Activated gamma-delta T cell (primary cell): Measurements from ENCODE around the gene DCC.

ENCODE experiments used
- DNase-seq: peaks from one replicate; lab custom pipeline; 2025; lab: John Stamatoyannopoulos, UW

Gene DCC

DNA sequence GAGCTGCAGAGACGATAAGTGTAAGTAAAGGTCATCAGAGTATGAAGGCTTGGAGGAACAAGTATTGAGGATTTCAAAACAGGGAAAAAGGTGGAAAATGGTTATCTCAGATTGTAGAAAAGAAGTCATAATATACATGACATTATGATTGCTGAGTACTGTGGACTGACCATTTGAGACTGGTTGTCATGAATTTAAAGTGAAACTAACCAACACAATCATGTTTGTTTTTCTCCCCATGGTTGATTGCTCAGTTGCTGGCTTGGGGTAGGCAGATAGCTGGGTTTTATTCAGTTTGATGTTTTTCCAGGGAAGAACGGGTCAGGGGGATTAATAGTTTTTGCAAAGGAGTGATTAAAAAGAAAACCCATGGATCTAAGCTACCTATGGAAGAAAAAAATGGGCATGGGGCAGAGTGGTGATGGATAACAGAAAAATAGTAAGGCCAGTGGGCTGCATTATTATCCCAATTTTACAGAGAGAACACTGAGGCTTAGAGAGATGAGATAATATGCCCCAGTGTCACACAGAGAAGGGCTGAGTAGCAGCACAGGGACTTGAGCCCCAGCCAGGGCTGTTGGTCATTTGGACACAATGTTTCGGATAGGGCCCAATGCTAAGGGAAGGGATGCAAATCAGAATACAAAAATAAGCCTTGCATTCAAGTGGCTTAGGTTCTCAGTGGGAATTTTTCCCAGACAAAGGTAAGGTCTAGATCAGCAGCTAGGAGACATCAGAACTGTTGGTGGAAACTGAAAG, 885.7 kb downstream of the DCC start:
- no peak for DNase-seq

DNA sequence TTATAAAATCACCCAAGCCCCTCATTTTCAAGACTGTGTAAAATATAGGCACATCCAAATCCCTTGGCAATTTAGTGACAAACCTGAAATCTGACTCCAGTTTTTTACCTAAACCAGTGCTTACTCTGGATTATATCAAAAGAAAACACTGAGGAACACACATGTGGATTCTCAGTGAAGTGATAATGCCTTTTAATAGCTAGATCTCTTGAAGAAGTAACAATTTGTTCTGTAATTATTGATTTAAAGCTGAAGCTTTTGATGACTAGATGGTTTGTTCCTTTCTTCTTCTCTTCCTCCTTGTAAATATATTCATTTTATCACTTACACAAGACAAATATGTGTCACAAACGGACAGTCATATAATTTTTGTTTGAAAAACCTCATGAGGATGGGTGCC, 894.6 kb downstream of the DCC start:
- DNase-seq: no peak

DNA sequence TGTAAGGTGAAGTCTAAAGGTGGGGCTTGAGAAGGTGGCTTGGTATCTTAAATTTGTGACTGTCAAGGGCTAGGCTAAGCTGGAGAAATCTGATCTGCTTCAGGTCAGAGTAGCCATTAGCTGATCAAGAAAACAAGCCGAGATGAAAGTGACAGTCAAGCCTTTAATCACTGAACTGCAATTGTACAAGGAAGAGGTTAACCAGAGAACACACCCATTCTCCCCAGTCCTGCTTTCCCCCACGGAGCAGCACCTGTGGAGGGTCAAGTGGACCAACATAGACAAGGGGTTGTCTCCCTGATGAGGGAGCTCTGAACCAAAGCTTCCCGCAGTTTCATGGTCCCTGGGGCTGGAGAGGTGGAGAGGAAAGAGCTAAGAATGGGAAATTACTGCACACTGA, 901.2 kb downstream of the DCC start:
- no peak for DNase-seq

DNA sequence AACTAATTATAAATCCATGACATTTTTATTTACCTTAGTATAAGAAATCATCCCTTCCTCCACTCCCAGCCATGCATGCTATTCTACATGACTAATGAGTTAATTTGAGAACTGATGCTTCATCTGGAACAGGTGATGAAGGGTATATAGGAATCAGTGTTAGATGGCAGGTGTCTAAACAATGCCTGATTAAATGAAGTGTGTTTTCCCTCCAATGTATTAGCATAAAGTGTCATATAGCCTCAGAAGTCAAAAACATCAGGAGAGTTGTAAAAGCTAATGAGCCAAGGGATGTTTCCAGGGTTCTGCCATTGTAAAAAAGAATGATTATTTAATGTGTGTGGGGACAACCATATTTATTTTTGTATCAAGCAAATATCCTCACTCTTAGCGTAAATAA, 913.8 kb downstream of the DCC start:
- no peak for DNase-seq

DNA sequence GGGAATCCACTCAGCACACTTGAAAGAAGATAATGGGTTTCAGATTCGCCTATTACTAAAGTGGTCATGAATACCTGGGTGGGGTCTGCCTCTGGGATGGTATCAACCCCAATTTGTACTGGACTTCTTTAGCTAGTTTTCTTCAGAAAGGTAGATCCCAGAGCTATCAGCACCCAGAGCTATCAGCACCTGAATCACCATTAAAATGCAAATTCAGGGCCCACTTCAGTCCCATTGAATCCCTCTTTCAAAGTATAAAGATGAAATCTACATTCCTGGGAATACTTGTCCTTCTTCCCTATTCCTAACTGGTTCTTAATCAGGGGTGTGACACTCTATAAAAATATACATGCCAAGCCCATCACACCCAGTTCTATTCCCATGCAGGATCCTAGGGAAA, 914.3 kb downstream of the DCC start:
- DNase-seq: no peak

DNA sequence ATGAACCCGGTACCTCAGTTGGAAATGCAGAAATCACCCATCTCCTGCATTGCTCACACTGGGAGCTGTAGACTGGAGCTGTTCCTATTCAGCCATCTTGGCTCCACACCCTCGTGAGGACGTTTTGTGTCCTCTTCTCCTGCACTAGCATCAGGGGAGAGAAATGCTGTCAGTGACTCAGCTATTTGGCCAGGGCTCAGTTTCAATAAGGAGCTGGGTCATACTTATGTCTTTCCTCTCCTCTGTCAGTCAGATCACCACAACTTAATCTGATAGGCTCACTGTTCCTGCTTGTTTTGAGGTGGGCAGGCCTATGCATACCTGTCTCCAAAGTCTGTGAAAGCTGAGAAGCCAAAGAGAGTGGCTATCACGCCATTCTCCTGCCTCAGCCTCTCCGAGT, 921.2 kb downstream of the DCC start:
- DNase-seq: no peak

DNA sequence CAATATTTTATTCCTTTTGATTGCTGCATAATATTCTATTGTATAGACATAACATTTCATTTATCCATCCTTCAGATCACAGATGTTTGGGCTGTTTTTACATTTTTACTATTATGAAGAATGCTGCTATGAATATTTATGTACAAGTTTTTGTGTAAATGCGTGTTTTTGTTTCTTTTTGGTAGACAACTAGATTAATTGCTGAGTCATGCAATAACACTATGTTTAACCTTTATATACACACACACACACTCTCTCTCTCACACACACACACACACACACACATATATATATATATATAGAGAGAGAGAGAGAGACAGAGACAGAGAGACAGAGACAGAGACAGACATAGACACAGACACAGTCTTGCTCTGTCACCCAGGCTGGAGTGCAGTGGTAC, 926.9 kb downstream of the DCC start:
- no peak for DNase-seq

DNA sequence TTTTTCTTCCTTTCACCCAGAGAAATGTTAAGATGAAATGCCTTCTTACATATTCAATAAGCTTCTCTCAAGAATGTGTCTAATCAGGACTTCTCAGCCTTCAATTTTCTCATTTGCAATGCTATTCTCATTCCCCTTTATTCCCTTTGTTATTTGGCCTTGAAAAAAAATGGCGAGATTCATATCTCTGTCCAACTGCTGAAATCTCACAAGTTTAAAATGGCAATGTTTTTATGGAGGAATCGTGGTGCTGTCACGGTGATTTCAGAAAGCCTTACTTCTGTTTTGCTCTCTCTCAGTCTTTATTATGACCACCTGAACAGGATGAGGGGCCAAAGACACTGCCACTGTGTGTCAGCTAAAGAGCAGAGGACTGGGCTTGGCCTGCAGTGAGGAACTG, 928.5 kb downstream of the DCC start:
- no peak for DNase-seq

DNA sequence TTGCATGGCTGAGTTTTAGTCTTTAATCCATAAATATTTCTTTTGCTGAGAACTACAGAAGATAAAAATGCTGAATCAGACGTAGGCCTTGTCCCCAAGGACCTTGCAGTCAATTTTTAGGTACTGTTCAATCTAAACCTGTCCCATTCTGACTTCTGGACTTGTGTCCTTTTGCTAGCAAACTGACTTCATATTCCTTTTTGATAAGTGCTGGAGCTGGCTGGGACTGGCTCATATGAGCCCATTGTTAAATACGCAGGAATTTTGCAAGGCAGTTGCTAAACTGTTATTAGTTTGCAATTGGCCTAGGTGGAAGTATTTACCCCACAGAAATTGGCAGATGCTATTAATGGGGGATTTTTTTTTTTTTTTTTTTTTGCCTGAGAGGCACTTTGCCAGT, 941.4 kb downstream of the DCC start:
- DNase-seq: no peak

DNA sequence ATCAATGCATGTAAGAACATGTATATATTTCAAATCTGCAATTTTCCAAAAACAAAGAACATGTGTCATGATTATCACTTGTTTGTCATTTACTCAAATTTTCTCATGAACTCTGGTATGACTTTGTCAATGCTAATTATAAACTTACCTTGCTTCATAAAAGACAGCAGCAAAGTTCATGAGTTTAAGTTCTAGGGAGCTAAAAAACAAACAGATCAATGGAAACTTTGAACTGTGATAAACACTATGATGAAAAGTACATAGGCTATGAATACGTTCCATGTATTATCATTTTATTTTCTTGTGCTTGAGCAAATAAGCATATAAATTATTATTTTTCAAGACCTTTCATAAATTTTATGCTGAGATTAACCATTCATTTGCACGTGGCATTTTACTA, 943.7 kb downstream of the DCC start:
- DNase-seq: no peak

DNA sequence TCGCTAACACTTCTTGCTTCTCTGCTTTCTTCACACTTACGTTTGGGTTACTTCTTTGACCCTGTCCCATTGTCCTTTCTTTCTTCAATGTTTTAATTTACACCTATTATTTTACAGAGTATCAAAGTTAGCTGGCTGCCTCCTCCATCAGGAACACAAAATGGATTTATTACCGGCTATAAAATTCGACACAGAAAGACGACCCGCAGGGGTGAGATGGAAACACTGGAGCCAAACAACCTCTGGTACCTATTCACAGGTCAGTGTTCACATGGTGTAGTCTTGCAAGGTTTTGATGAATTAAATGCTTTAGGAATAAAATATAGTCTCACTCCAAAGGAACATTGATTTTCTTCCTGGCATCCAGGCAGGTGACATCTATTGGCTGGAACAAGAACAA, 965.5 kb downstream of the DCC start:
- DNase-seq: no peak

DNA sequence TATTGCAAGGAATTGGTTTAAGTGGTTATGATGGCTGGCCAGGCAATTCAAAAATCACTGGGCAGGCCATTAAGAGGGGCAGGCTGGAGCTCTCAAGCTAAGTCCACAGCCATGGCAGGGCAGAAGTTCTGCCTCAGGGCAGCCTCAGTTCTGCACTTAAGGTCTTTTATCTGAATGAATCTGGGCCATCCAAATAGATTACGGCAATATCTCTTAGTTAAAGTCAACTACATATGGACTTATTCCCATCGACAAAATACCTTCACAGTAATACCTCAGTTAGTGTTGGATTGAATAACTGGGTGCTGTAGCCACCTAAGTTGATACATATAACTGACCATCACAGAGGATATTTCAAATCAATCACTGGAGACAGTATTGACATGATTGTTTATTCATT, 979.6 kb downstream of the DCC start:
- DNase-seq: no peak

DNA sequence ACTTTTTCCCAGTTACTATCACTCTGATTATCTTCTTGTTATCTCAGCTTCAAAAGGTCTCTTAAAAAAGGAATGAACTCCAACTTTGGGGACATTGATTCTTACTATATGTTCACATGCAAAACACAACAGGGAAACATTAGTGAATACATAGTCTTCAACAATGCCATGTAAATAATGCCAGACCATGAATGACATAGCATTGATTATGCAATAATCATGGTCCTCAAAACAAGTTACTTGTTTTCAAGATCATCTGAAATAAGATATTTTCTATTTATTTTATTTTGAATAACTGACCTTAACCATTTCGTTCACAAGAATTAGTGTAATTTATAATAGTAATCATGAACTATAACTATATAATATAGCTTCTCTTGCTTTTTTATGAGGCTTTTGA, 982.2 kb downstream of the DCC start:
- DNase-seq: no peak

DNA sequence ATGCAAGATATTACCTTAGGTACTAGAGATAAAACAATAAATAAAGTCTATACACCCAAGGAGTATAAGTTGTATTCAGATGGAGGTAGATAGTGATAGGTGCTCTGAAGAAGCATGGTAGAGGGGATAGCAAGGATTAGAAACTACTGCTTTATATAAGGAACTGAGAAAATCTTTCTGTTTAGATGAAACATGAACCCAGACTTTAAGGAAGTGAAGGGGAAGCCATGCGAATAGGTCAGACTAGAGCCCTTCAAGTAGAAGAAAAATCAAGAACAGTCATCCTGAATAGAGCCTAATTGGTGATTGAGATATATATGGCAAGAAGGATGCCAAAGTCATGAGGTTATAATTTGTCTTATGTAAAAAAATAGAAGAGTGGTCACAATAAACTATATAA, 984.4 kb downstream of the DCC start:
- DNase-seq: no peak

DNA sequence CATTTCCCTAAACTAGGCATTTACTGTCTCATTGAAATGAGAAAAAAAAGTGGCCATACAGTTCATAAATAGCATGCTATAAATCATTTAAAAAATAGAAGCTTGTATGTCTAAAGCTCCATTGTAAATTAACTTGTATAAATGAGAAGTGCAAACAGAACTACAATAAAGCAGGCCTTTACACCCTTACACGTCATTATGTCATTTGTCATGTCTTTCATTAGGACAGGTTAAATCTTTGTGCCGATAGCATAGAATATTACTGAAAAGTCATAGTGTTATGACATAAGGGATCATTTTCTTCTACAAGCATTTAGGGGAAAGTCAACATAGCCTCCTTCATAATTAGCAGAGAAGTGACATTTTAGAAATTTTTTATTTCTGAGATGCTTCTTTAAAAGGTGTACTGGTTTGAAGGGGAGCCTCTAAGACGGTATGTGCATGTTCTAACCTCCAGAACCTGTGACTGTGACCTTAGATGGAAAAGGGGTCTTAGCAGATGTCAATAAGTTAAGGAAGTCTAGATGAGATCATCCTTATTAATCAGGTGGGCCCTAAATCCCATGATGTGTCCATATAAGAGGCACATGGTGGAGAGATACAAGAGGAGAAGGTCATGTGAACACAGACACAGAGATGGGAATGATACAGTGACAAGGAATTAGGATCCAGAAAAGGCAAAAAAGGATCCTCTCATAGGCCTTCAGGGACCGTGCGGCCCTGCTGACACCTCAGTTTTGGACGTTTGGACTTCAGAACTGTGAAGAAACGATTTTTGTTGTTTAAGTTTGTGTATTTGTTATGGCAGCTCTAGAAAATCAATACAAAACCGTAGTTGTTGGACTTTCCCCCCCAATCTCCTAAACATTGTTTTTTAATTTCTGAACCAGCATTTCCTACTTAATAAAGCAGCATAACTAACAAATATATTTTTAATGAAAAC, 1020.8 kb downstream of the DCC start:
- DNase-seq: no peak

DNA sequence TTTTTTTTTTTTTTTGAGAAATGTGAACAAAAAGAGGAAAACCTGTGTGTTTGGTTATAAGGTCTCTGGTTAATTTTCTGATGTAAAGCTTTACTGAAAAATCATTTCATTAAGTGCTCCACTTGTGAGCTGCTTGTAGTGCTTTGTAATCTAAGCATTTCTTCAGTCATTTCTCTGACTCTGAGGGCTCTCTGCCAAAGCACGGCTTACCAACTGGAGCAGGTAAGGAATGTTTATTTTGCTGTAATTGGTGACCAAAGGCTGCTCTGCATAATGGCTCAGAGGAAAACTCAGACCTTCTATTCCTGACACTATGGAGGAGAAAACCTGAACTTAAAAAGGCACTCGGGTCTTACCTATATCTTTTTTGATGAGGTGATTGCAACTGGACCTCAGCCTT, 1035.6 kb downstream of the DCC start:
- DNase-seq: no peak

DNA sequence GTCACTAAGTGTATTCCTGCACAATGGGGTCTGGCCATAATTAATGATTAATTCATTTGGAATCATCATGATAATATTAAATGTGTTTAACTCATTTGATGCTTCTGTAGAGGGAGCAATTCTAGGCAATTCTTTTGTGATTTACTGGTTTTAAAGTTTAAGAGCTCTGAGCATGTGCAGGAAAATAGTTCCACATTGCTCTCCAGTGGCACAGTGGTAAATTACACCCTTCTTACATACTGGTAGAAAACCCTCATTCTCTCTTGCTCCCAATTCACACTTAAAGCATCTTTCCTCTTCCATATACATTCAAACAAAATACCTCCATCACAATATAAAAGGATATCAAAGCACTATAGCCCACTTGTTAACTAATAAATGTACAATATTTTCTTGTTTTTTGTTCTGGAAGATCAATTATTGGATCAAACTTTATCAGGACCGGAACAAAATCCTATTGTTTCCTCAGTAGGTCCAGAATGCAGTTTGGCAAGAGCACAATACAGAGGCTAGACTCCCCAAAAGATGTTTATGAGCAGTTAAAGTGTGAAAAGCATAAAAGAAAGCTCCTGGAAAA, 1040.2 kb downstream of the DCC start:
- no peak for DNase-seq

DNA sequence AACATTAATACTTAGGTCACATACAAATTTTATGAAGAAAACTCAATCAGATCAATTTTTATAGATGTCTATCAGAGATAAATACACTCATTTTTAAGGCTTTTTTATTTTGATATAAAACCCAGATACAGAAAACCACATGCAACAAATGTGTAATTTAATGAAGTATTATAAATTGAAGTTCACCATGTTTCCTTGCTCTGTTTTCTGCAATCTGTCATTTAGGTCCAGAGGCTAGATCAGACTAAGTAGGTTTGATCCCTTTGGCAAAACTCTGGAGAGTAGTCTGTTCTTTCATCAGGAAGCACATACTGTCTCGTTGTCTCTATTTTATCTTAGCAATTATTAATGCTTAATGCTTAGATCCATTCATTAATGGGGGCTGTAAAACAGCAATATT, 1042.9 kb downstream of the DCC start:
- no peak for DNase-seq

DNA sequence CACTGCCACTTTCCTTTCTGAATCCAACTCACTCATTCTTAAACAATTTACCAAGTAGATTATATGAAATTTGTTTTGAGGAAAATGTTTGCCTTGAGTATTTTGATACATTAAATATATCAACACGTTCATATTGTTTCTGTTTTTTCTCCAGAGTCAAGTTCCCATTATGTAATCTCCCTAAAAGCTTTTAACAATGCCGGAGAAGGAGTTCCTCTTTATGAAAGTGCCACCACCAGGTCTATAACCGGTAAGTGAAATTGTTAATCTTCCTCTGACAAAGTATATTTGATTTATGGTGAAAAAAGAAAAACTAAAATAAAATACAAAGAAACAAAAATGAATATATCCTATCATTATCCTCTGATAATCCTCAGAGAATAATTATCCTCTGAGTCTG, 1045.9 kb downstream of the DCC start:
- no peak for DNase-seq

DNA sequence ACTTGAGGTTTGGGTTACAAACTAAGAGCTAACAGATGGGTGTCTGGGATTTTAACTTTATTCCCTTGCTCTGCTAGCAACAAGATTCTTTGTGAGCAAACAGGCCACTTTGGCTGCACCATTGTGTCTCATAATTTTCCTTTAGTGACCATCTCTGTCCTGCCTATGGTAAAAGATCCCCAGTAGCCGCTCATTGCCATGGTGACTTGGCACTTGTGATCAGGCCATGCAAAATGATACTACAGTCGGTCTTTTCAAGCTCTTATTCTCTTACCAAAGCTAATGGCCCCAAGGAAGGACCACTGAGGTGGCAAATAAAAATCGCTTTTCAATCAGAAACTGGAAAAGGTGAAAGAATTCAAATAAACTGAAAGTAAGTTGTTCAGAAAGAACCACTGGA, 1047.6 kb downstream of the DCC start:
- DNase-seq: no peak

DNA sequence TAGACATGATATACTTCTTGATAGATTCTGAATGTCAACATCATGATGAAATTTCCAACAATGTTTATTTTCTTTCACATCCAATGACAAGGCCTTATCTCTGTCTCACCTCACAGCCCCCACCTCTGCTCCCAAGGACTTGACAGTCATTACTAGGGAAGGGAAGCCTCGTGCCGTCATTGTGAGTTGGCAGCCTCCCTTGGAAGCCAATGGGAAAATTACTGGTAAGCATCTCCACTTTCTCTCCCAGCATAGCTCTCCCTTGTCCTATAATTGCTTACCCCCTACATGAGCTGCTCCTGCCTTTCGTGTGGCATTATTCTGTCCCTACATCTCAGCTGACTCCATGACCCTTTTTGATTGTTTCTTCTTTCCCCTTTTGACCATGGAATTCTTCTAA, 1062.7 kb downstream of the DCC start:
- no peak for DNase-seq

DNA sequence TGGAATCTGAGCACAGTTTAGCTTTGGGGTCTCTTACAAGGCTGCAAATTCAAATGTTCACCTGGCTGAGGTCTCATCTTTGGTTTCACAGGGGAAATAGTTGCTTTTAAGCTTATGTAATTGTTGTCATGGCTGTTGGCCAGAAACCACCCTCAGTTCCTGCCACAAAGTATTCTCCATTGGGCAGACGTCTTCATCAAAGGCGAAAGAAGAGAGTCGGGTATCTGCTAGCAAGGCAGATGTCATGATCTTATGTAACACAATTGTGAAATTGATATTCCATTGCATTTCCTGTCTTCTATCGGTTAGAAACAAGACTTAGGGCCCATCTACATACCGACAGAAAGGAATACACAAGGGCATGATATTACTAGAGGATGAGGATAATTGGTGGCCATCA, 1068.3 kb downstream of the DCC start:
- no peak for DNase-seq

DNA sequence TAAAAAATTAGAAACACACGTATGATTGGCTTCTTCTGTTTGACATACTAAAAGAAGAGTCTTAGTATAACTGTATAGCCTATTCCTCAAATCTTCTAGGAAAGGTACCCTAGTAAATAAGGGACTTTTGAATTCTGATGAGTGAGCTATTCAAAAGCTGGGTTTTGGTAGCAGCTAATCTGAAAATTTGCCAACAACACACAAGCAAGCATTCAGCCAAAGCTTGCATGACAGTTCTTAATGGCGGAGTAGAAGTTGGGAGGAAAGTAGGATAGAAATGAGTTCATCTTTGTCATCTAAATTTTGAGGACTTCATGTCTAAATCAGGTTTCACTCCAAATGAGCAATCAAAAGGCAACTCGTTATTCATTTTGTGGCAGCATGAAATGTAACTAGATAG, 1071.5 kb downstream of the DCC start:
- no peak for DNase-seq
